ENCODE data around the gene UXS1.
A peak's percentile ranks its signal among the peaks of the same experiment; 100 is the strongest.

DNA sequence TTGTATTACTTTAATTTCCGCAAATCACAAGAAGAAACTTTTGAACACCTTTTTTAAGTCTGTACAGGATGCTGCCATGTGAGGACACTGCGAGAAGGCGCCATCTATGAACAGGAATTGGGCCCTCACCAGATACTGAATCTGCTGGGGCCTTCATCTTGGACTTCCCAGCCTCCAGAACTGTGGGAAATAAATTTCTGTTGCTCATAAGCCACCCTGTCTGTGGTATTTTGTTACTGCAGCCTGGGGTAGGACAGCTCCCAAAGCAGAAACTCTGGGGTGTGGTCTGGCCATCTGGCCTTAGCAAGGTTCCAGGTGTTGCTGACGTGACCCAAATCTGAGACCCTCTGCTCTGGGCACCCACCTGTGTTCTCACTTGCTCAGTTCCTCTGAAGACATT, 16.5 kb downstream of the UXS1 start:
- TF ChIP-seq, protein P1, sequence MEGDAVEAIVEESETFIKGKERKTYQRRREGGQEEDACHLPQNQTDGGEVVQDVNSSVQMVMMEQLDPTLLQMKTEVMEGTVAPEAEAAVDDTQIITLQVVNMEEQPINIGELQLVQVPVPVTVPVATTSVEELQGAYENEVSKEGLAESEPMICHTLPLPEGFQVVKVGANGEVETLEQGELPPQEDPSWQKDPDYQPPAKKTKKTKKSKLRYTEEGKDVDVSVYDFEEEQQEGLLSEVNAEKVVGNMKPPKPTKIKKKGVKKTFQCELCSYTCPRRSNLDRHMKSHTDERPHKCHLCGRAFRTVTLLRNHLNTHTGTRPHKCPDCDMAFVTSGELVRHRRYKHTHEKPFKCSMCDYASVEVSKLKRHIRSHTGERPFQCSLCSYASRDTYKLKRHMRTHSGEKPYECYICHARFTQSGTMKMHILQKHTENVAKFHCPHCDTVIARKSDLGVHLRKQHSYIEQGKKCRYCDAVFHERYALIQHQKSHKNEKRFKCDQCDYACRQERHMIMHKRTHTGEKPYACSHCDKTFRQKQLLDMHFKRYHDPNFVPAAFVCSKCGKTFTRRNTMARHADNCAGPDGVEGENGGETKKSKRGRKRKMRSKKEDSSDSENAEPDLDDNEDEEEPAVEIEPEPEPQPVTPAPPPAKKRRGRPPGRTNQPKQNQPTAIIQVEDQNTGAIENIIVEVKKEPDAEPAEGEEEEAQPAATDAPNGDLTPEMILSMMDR (IDR thresholded peaks at IDR 0.05; ENCODE audit: control extremely low read depth in 1 of 3, insufficient read depth in 1 of 3, low read depth in 1 of 3, low read length in 3 of 3) = peak in 1 of 3 experiments; percentile 10; a peak in 1 of 4 replicates
- TF ChIP-seq, protein P2, sequence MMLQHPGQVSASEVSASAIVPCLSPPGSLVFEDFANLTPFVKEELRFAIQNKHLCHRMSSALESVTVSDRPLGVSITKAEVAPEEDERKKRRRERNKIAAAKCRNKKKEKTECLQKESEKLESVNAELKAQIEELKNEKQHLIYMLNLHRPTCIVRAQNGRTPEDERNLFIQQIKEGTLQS (IDR thresholded peaks at IDR 0.05; ENCODE audit: insufficient read depth, low read depth, low read length) = no peak
- TF ChIP-seq RAD21 (IDR thresholded peaks at IDR 0.05 in 1 of 2, conservative IDR thresholded peaks at IDR 0.05 in 1 of 2; ENCODE audit: low read depth in 2 of 2, low read length in 2 of 2) (no peak), CBX5 (IDR thresholded peaks at IDR 0.05; ENCODE audit: low read depth, low read length) (no peak), HDAC6 (IDR thresholded peaks at IDR 0.05; ENCODE audit: low read depth, low read length) (no peak), CEBPB (IDR thresholded peaks at IDR 0.05; ENCODE audit: low read depth, low read length) (no peak), CBX8 (IDR thresholded peaks at IDR 0.05; ENCODE audit: borderline replicate concordance, low read depth, low read length) (no peak), TAF1 (IDR thresholded peaks at IDR 0.05; ENCODE audit: low read depth, low read length) (no peak), SP2 (IDR thresholded peaks at IDR 0.05; ENCODE audit: low read length) (no peak), POLR2A (IDR thresholded peaks at IDR 0.05; ENCODE audit: control extremely low read depth in 1 of 2, low read depth in 2 of 2, low read length in 2 of 2) (no peak), POLR2AphosphoS5 (IDR thresholded peaks at IDR 0.05; ENCODE audit: low read depth, low read length) (no peak), EGR1 (IDR thresholded peaks at IDR 0.05; ENCODE audit: borderline replicate concordance, low read depth, low read length) (no peak), POU5F1 (IDR thresholded peaks at IDR 0.05; ENCODE audit: low read depth, low read length) (no peak)
- TF ChIP-seq, protein P3, sequence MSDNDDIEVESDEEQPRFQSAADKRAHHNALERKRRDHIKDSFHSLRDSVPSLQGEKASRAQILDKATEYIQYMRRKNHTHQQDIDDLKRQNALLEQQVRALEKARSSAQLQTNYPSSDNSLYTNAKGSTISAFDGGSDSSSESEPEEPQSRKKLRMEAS (IDR thresholded peaks at IDR 0.05) = no peak

Data from H1 (cell line).